Fibroblast of the aortic adventitia (primary cell): Measurements from ENCODE around the gene C8G. TPM values are rescaled to one million over a fixed set of nuclear protein-coding genes. Genes with fewer than 3 reads are reported as not detected.

Experiments
- DNase-seq: peaks from one replicate; pipeline ENCODE4 v3.0.0-alpha.2; 2010; ENCODE audit warnings: low read depth
- H3K4me3 ChIP-seq: 2 replicates; pipeline ENCODE4 v1.5.1; 2011; ENCODE audit warnings: low read depth, mild to moderate bottlenecking, control low read depth, low read length, moderate library complexity
- total RNA-seq: library from RNA; depleted of rRNA; stranded (reverse); fragments of >200 nt; gene quantifications from 2 replicates; pipeline ENCODE4 v1.2.3, GENCODE V29; 2012; ENCODE audit warnings: low replicate concordance
- TF ChIP-seq, protein P1 (sequence below): IDR thresholded peaks from 2 replicates; pipeline ENCODE4 v1.5.1; 2011; ENCODE audit warnings: mild to moderate bottlenecking, low read length, control low read depth, inconsistent platforms; ENCODE audit not compliant: insufficient read depth

The C8G gene
- total RNA-seq, 1 donor, result 0.36 TPM

DNA sequence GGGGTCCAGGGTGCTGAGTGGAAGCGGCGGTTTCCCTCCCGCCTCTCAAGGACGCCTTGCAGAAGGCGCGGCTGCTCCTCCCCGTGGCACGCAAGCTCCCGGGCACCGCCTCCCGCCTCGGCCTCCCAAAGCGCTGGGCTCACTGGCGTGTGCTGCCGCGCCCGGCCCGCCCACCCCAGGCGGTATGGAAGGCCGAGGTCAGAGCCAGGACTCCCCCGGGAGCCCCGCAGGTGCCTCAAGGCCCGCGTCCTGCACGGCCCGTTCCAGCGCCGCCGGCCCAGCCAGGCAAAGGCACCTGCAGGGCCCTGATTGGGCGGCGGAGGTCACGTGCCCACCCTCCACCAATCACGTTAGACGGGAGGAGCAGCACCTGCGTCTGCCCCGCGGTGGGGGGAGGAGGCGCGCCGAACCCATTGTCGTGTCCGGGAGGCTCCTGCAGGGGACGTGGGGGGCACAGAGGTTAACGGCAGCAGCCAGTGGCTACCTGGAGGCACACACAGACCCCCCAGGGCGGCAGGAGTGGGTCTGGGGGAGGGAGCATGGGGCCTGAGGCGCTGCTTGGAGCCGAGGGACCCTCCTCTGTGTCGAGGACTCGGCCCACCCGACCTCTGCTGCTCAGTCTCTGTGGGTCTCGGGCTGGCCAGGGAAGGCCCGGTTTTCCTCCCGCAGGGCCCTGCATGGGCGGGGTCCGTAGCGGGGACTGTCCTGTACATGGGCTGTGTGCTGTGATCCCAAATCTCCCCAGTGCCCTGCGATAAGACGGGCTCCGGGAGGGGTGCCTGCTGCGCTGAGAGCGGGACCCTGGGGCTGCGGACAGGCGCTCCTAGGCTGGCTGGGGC is 5.0 kb downstream of the C8G start:
- DNase-seq, result peak; percentile 70
- TF ChIP-seq, protein P1, sequence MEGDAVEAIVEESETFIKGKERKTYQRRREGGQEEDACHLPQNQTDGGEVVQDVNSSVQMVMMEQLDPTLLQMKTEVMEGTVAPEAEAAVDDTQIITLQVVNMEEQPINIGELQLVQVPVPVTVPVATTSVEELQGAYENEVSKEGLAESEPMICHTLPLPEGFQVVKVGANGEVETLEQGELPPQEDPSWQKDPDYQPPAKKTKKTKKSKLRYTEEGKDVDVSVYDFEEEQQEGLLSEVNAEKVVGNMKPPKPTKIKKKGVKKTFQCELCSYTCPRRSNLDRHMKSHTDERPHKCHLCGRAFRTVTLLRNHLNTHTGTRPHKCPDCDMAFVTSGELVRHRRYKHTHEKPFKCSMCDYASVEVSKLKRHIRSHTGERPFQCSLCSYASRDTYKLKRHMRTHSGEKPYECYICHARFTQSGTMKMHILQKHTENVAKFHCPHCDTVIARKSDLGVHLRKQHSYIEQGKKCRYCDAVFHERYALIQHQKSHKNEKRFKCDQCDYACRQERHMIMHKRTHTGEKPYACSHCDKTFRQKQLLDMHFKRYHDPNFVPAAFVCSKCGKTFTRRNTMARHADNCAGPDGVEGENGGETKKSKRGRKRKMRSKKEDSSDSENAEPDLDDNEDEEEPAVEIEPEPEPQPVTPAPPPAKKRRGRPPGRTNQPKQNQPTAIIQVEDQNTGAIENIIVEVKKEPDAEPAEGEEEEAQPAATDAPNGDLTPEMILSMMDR, result no peak
- peak overlapping the region; percentile 62 for H3K4me3 ChIP-seq

DNA sequence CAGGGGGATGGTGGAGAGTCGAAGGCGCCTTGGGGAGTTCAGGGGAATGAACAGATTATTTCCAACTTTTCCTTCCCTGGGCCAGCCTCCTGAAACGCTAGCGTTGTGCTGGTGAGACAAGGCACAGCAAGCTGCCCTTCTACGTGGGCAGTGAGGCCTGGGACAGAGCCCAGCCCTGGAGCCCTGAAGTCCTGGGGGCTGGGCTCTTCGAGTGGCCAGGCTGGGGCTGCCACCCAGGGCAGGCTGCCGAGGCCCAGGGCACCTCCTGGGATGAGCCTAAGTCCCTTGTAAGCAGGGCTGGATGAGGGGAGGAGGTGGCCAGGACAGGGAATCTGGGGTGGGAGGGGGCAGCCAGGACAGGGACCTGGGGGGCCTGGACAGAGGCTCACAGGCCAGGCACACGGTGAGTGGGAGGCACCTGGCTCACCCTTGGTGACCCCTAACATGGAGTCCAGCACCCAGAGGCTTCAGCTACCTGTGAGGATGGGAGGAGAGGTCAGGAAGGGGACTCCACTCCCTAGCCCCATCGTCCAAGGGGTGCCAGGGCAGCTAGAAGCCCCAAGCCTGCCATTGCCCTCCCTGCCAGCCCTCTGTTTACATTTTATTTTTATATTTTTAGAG is 5.7 kb downstream of the C8G start:
- no peak for DNase-seq
- no peak overlapping the region for H3K4me3 ChIP-seq
- TF ChIP-seq, protein P1, result no peak

DNA sequence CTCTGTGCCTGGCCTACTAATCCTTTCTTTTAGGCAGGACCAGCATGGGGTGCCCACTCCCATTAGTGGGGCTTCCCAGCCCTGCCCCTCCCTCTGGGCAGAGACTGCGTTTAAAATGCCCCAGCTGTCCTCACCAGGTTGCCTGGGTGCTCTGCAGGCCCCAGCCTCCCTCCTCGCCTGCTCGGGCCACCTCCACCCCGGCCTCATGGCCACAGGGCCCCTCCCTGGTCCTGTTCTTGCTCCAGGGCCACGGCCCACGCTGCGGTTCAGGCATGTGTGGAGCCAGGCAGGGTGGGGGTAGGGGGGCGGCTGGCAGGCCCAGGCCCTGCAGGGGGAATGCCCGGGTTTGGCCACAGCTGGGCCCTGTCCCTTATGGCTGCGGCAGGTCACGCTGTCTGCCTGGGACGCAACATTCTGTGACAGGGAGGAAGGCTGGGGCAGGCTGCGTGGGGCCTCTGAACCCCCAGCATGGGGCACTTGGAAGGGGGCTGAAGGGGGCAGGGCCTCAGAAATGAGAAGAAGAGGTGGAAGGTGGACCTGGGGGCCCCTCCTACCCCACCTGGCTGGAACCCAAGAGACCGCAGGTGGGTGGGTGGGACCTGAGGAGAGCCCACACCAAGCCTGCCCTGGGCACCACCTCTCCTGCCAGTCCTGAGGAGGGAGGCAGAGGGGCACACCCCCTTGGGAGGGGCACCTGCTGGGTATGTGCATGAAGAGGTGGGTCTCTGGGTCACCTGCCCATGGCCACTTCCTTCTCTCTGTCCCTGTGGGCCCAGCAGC is 6.7 kb downstream of the C8G start, which contains the start of gene LCN12:
Gene LCN12 (plus strand): TSS at position 733 of the 780 bp plus-strand sequence. CDS start 55 bp downstream, outside the sequence.
- TF ChIP-seq, protein P1, result no peak
- H3K4me3 ChIP-seq, result no peak within 1 kb of the TSS
- no peak for DNase-seq

DNA sequence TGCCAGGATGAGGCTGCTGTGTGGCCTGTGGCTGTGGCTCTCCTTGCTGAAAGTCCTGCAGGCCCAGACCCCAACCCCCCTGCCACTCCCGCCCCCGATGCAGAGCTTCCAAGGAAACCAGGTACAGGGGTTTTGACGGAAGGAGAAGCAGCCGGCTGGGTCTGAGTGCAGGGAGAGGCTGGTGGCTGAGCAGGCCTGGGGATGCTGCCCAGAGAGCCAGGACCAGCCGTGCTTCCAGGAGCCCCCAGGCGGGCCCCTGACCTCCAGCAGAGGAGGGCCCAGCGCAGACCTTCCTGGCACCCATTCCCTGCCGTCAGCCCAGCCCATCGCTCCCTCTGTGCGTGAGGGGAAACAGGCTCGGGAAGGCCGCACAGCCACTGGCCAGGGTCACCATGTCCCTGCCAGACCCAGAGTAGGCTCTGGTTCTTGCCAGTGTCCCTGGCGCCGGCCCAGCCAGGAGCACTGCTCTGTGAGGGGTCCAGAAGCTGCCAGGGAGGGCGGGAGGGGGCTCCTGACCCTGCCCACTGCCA is 7.3 kb downstream of the C8G start:
- no peak overlapping the region for H3K4me3 ChIP-seq
- DNase-seq, result no peak
- TF ChIP-seq, protein P1, result no peak

DNA sequence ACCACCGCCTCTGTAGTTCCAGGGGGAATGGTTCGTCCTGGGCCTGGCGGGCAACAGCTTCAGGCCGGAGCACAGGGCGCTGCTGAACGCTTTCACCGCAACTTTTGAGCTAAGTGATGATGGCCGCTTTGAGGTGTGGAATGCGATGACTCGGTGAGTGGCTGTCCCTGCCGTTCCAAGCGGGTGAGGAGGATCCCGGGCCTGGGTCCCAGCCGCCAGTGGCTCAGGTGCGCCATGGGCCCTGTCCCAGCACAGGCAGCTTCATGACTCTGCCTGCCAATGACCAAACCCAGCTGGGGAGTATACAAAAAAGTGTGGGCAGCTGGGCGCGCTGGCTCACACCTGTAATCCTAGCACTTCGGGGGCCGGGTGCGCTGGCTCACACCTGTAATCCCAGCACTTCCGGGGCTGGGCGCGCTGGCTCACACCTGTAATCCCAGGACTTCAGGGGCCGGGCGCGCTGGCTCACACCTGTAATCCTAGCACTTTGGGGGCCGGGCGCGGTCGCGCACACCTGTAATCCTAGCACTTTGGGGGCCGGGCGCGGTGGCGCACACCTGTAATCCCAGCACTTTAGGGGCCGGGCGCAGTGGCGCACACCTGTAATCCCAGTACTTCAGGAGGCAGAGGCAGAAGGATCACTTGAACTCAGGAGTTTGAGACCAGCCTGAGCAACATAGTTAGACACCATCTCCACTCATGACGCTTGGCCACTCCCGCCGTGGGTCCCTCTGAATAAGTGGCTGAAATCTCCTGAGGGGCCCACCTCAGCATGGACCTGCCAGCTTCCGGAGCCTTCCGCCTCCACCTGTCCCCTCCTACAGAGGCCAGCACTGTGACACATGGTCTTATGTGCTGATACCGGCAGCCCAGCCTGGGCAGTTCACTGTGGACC is 8.1 kb downstream of the C8G start:
- no peak for DNase-seq
- TF ChIP-seq, protein P1, result no peak
- H3K4me3 ChIP-seq, result no peak overlapping the region
